Glutamatergic neuron (in vitro differentiated cells): ENCODE data around the gene SNX4. TPM values are rescaled to one million over a fixed set of nuclear protein-coding genes. Genes with fewer than 3 reads are reported as not detected.

Source experiments
- DNase-seq: peaks from one replicate; pipeline ENCODE4 v3.0.0; 2022
- H3K27ac Mint-ChIP-seq: one replicate; pipeline ENCODE4 v1.8.0; 2020; ENCODE audit warnings: mild to moderate bottlenecking, mixed read lengths, inconsistent platforms; ENCODE audit not compliant: unreplicated experiment
- H3K27me3 Mint-ChIP-seq: one replicate; pipeline ENCODE4 v1.8.0; 2020; ENCODE audit warnings: mild to moderate bottlenecking, moderate library complexity, mixed read lengths, inconsistent platforms; ENCODE audit not compliant: unreplicated experiment
- H3K36me3 Mint-ChIP-seq: one replicate; pipeline ENCODE4 v1.8.0; 2020; ENCODE audit warnings: mild to moderate bottlenecking, mixed read lengths, inconsistent platforms; ENCODE audit not compliant: unreplicated experiment
- H3K4me1 Mint-ChIP-seq: one replicate; pipeline ENCODE4 v1.8.0; 2020; ENCODE audit warnings: mild to moderate bottlenecking, low read depth, mixed read lengths, inconsistent platforms; ENCODE audit not compliant: unreplicated experiment
- H3K4me3 Mint-ChIP-seq: one replicate; pipeline ENCODE4 v1.8.0; 2020; ENCODE audit warnings: mild to moderate bottlenecking, mixed read lengths, inconsistent platforms; ENCODE audit not compliant: unreplicated experiment
- H3K9me3 Mint-ChIP-seq: one replicate; pipeline ENCODE4 v1.8.0; 2020; ENCODE audit warnings: mild to moderate bottlenecking, moderate library complexity, mixed read lengths, inconsistent platforms; ENCODE audit not compliant: unreplicated experiment
- CTCF ChIP-seq: fragments of 200-600 bp; sonication (generic); IDR thresholded peaks from one replicate; pipeline ENCODE4 v1.5.0; 2021; ENCODE audit not compliant: partially characterized antibody, unreplicated experiment
- total RNA-seq: library from RNA; stranded (reverse); fragmentation: NEBNext Ultra II Directional; extraction: Animal tissue kit (Norgen Biotek cat#: 25700); gene quantifications from one replicate; pipeline ENCODE4 v1.2.1, GENCODE V29; 2021; ENCODE audit not compliant: unreplicated experiment

SNX4 gene
- total RNA-seq, 1 donor from 2014 or later, result 53.2 TPM

GRCh38 chr3:125462722-125463299, 57.2 kb downstream of the SNX4 start:
- peaks cover 2% of the 10 kb centered on the region for H3K36me3 Mint-ChIP-seq
- H3K27me3 Mint-ChIP-seq, result no peaks in the 10 kb centered on the region
- no peak overlapping the region for H3K4me3 Mint-ChIP-seq
- DNase-seq, result no peak
- H3K27ac Mint-ChIP-seq, result no peak overlapping the region
- no peaks in the 10 kb centered on the region for H3K4me1 Mint-ChIP-seq
- H3K9me3 Mint-ChIP-seq, result no peaks in the 10 kb centered on the region
- no peak for TF ChIP-seq CTCF

GRCh38 chr3:125461896-125462295, 58.1 kb downstream of the SNX4 start:
- DNase-seq, result no peak
- Mint-ChIP-seq H3K9me3 (no peaks in the 10 kb centered on the region), H3K27ac (no peak overlapping the region), H3K4me1 (no peaks in the 10 kb centered on the region), H3K36me3 (no peaks in the 10 kb centered on the region), H3K27me3 (no peaks in the 10 kb centered on the region), H3K4me3 (no peak overlapping the region)
- no peak for TF ChIP-seq CTCF

GRCh38 chr3:125460233-125460632, 59.8 kb downstream of the SNX4 start:
- DNase-seq, result no peak
- H3K4me1 Mint-ChIP-seq, result no peaks in the 10 kb centered on the region
- H3K27ac Mint-ChIP-seq, result no peak overlapping the region
- no peaks in the 10 kb centered on the region for H3K36me3 Mint-ChIP-seq
- TF ChIP-seq CTCF, result no peak
- no peaks in the 10 kb centered on the region for H3K9me3 Mint-ChIP-seq
- no peak overlapping the region for H3K4me3 Mint-ChIP-seq
- H3K27me3 Mint-ChIP-seq, result no peaks in the 10 kb centered on the region

- H3K27ac Mint-ChIP-seq, result no peak overlapping the region
- H3K4me3 Mint-ChIP-seq, result no peak overlapping the region
- H3K4me1 Mint-ChIP-seq, result no peaks in the 10 kb centered on the region
- no peak for DNase-seq
- H3K9me3 Mint-ChIP-seq, result peaks cover 5% of the 10 kb centered on the region
- H3K27me3 Mint-ChIP-seq, result no peaks in the 10 kb centered on the region
- no peak for TF ChIP-seq CTCF
- H3K36me3 Mint-ChIP-seq, result peaks cover 13% of the 10 kb centered on the region
Measured at GRCh38 chr3:125443923-125444322, 76.1 kb downstream of the SNX4 start.

GRCh38 chr3:125442506-125442905, 77.5 kb downstream of the SNX4 start:
- Mint-ChIP-seq H3K36me3 (peaks cover 13% of the 10 kb centered on the region), H3K9me3 (peaks cover 5% of the 10 kb centered on the region), H3K27ac (no peak overlapping the region), H3K4me3 (no peak overlapping the region), H3K4me1 (no peaks in the 10 kb centered on the region), H3K27me3 (no peaks in the 10 kb centered on the region)
- DNase-seq, result no peak
- TF ChIP-seq CTCF, result no peak
